GM06990 (cell line): ENCODE measurements around the gene CCT3.

ENCODE experiments used
- DNase-seq: peaks from one replicate; pipeline ENCODE4 v3.0.0-alpha.2; 2011; ENCODE audit not compliant: insufficient read length; ENCODE audit errors: extremely low read depth
- H3K27me3 ChIP-seq: replicated peaks from 2 replicates; pipeline ENCODE4 v1.6.0; 2011; ENCODE audit warnings: low read length; ENCODE audit not compliant: control insufficient read depth, insufficient read depth
- H3K36me3 ChIP-seq: 2 replicates; pipeline ENCODE4 v1.5.1; 2011; ENCODE audit warnings: low read length; ENCODE audit not compliant: control insufficient read depth, insufficient read depth
- H3K4me3 ChIP-seq: replicated peaks from 2 replicates; pipeline ENCODE4 v1.5.1; 2011; ENCODE audit warnings: low read depth, mild to moderate bottlenecking, control low read depth, low read length
- CTCF ChIP-seq: IDR thresholded peaks from 2 replicates; pipeline ENCODE4 v1.5.1; 2011; ENCODE audit warnings: low read length, control low read depth, mild to moderate bottlenecking, inconsistent platforms; ENCODE audit not compliant: insufficient read depth, poor library complexity, severe bottlenecking

The CCT3 gene

DNA sequence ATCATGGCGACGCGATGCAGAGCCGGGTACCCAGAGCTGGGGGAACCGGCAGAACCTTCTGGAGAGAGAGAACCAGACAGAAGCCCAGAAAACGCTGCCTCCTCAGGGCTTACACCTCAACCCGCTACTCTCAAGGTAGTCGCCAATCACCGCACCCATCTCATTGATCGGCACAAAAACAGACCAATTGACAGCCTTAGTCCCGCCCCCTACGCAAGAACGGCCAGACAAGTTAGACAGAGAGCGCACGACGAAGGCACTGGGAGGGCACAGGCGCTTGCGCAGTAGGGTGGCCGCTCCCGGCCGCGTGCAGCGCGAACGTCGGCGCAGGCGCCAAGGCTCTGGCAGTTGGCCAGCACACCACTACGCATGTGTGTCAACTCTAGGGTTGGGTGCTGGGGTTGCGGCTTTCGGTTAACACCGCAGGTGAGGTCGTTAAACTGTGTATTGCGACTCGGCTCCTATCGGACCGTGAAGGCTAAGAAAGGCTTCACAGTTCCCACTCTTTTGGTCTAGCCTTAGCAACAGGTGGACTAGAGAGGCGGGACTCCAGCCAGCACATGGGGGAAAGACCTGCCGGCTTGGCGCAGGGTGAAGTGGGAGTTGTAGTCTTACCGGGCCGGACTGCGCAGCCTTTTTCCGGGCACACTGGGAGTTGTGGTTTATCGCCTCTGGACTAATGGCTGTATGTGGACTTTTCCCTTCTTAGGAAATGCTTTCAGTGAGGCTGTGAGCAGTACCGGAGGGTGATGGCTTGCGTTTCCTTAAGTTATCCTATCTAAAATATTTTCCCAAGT lies at the start of gene CCT3, which contains the start of gene TSACC:
TSS of gene CCT3 (minus strand) at position 113 of the 797 bp plus-strand sequence. CDS start at position 5, 108 bp downstream.
TSS of gene TSACC (plus strand) at position 347 of the 797 bp plus-strand sequence. CDS start 1,232 bp downstream, outside the sequence.
- peaks cover 8% of the 10 kb centered on the region for H3K36me3 ChIP-seq
- peak within 1 kb of the TSS; percentile 84 for H3K4me3 ChIP-seq
- peak; percentile 100 for DNase-seq
- no peak for TF ChIP-seq CTCF
- no peaks in the 10 kb centered on the region for H3K27me3 ChIP-seq

- Histone ChIP-seq H3K27me3 (no peaks in the 10 kb centered on the region; the same call in none of the 2 replicates), H3K36me3 (no peaks in the 10 kb centered on the region), H3K4me3 (no peak overlapping the region)
- no peak for TF ChIP-seq CTCF
- DNase-seq, result no peak
These were observed 49.7 kb upstream of the CCT3 start for GRCh38 chr1:156387870-156388173.

DNA sequence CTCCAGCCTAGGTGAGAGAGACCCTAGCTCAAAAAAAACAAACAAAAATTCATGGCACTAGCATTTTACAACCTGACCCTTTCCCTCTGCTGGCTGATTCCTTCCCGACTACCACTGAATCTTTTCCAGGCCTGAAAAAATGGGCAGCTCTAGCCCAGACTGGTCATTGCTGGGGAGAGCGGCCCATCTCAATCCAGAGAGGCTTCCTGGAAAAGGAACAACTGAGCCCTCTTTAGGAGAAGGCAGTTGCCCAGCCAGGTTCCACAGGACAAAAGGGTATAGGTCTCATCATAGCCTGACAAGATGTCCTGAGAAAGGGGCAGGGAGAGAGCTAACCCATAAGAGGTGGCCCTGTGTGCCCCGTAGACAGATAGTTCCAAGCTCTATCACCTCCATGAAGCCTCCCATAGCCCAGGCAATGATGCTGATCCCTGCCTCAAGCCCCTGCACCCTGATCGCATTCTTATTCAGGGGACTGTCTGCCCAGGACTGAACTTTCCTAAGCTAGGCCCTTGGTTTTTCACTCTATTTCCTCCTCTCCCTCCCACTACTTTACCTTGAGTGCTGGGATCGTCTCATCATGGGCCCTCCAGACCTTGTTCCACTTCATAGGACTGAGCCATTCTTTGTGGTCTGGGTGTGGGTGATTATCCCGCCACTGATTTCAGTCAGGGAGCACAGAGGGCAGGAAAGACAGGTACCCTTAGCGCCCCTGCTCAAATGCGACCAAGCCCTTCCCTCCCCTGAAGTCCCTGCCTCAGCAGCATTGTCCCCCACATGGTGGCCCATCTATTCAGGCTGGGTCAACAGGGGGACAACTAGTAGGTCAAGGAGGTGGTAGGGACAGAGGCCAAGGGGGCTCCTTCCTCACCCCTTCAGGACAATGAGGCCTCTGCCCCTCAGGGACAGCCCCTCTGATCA lies 49.1 kb upstream of the CCT3 start:
- no peak for TF ChIP-seq CTCF
- Histone ChIP-seq H3K4me3 (no peak overlapping the region), H3K27me3 (no peaks in the 10 kb centered on the region; the same call in none of the 2 replicates), H3K36me3 (no peaks in the 10 kb centered on the region)
- no peak for DNase-seq

GRCh38 chr1:156386134-156386901 lies 48.2 kb upstream of the CCT3 start:
- no peak for DNase-seq
- no peak for TF ChIP-seq CTCF
- no peaks in the 10 kb centered on the region; the same call in none of the 2 replicates for H3K27me3 ChIP-seq
- no peaks in the 10 kb centered on the region for H3K36me3 ChIP-seq
- H3K4me3 ChIP-seq, result no peak overlapping the region

DNA sequence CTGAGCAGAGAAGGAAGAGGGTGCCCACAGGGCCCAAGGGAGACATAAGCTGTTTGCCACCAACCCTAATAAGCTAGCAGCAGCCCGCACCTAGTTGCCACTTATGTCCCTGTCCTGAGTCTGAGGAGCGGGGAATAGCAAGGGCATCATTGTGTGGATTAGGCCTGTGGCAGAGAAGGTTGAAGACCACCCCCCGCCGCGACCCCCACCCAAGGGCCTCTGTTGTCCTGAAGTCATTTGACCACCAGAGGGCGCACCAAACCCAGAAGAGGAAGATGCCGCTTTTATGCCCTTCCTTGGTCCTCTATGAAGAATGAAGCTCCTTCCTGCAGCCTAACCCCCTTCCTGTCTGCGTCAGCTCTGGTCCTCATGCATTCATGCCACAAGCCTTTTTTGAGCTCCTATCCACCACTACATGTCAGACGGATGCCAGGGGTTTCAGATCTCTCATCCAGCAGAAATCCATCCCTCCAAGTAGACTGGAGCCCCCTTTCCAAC lies 47.5 kb upstream of the CCT3 start:
- H3K27me3 ChIP-seq, result no peaks in the 10 kb centered on the region; the same call in none of the 2 replicates
- DNase-seq, result peak; percentile 39
- no peak overlapping the region for H3K4me3 ChIP-seq
- peak; percentile 89 for TF ChIP-seq CTCF
- H3K36me3 ChIP-seq, result no peaks in the 10 kb centered on the region
